ENCODE measurements around the gene MOCOS.

The MOCOS gene

DNA sequence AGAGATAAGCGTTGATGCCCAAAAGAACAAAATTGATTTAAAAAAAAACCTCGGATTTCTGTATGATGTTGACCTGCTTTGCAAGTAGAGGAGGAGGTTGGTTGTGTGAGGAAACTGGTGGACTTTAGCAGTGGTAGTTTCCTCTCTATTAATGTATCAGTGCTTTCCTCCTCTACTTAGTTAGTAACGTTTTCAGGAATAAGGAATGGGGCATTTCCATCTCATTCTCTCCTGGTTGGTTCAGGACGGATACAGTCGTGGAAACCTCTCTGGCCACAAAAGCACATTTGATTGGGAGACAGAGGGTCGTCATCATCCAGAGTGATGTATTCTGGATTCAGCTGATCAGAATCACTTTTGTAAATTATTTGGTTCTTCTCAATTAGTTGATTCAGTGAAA lies 111.7 kb downstream of the MOCOS start:
- in situ Hi-C loops (cut with HindIII; ENCODE audit: low sequenced_read_pairs), result no loop called here

DNA sequence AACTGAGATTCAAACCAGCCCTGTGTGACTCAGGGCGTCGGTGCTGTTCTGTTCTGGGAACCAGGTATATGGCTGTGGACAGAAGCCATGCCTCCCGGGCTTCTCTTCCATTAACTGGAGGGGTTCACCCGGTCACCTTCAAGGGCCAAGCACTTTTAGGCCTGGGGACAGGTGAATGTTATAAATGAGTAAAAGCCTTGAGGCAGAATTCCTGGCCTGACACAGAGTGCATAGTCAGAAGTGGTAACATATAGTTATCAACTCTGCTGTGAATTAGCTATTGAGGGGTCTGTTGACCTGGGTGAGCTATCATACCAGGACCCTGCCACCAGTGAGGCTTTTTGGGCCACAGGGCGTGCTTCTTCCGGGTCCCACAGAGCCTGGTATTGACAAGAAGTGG lies 112.9 kb downstream of the MOCOS start:
- in situ Hi-C loops (cut with HindIII; ENCODE audit: low sequenced_read_pairs), result no loop called here

DNA sequence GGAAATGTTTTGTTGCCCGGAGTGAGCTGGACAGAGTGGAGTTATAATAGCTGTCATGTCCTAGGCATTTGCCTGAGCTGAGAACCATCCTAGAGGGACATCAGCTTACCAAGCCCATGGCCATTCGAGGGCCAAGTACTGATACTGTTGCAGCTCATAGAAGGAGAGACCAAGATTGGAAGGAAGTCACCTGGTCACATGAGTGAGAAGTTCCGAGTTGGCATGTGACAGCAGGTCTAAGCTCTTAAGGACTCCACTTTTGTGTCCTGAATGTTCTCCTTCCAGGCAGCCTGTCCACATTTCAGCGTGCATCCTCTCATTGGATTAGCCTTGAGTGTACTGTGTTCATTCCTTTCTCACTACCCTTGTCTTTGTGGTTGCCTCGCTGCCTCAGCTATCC lies 114.6 kb downstream of the MOCOS start:
- in situ Hi-C loops (cut with HindIII; ENCODE audit: low sequenced_read_pairs), result no loop called here

DNA sequence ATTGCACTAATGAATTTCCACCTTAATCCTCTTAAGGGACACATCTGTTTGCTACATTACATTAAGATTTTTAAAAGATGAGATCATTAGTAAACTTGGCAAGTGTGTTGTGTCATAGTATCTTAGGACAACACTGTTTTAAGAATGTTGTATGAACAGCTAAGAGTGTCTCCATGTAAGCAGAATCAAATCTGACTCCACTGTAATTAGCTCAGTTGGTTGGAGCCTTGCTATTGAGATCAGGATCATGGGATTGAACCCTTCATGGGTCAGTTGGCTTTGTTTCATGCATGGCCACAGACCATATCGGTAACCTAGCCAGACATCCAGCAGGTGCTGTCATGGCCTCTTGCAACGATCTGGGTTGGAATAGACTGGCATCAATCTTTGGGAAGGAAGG lies 115.4 kb downstream of the MOCOS start:
- in situ Hi-C loops (cut with HindIII; ENCODE audit: low sequenced_read_pairs), result no loop called here

DNA sequence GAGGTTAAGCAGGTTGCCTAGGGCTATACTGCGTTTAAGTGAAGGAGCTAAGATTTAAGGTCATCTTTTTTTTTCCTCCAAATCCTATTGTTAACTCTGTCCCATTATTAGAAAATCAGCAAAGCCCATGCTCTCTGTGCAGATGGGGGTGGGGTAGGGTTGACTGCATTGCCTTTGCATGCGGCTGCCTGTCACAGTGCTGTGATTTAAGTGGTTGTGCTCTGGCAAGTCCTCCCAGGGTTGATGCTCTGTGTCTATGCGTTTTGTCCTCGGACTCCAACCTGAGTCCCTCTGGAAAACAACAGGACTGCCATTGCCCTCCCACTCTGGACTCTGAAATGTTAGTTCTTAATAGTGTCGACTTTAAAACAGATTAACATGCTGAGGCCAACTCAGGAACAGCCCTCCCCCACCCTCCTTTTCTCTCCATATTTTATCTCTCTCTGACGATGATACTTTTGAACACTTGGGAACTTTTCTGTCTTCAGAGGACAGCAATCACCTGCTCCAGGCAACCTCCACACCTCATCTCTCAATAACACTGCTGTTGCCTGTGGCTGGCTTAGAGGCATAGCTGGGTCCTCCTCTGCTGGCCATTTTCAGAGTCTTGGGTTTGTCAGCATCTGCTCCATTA lies 116.0 kb downstream of the MOCOS start:
- in situ Hi-C loops (cut with HindIII; ENCODE audit: low sequenced_read_pairs), result no loop called here

DNA sequence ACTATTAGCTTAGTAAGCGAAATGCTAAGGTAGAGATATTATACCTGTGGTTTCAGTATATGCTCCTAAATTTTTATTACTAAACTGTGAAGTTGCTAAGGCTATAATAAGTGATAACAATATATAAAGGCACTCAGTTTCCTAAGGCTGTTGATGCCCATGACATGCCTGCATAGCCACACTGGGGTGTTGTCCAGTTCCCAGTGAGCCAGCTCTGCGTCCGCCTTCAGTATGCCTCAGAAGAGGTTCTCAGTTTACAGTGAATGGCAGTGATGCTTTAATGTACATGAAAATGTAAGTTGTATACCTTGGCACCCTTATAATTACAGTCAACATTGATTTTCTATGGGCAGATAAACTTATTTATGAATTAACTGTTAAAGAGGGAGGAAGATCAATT lies 117.4 kb downstream of the MOCOS start:
- in situ Hi-C loops (cut with HindIII; ENCODE audit: low sequenced_read_pairs), result no loop called here

DNA sequence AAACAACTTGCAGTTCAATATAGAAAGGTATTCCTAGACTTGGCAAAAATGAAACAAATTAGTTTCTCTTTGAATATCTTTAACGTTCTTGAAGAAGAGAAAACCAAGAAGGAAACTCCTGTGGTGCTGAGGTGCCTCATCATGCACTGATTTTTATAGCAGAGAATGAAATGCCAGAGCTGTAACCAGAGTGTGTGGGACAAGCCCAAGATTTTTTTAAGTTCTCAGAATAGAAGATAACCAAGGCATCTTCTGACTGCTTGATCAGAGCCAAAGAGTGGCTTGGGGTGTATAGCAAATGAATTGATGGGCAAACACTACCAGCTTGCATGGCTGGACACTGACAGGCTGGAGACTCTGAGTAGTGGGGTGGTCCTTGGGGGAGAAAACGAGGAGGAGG lies 118.1 kb downstream of the MOCOS start:
- in situ Hi-C loops (cut with HindIII; ENCODE audit: low sequenced_read_pairs), result no loop called here

DNA sequence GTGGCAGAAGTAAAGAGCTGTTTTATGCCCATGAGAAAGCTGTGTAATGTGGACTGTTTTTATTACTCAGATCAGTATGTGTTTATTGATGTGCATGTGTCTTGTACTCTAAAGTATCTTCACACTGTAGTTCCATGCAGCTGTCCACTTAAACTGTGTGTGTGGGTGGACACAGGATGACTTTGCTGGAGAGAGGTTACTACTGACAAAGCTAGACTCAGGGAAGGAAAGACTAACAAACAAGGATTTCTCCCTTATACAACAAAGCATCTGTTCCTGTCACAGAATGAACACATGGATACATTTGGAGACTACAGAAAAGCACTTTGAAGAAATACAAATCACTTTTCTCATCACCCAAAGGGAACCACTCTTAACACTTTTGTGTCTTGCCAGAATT lies 120.2 kb downstream of the MOCOS start:
- in situ Hi-C loops (cut with HindIII; ENCODE audit: low sequenced_read_pairs), result no loop called here

DNA sequence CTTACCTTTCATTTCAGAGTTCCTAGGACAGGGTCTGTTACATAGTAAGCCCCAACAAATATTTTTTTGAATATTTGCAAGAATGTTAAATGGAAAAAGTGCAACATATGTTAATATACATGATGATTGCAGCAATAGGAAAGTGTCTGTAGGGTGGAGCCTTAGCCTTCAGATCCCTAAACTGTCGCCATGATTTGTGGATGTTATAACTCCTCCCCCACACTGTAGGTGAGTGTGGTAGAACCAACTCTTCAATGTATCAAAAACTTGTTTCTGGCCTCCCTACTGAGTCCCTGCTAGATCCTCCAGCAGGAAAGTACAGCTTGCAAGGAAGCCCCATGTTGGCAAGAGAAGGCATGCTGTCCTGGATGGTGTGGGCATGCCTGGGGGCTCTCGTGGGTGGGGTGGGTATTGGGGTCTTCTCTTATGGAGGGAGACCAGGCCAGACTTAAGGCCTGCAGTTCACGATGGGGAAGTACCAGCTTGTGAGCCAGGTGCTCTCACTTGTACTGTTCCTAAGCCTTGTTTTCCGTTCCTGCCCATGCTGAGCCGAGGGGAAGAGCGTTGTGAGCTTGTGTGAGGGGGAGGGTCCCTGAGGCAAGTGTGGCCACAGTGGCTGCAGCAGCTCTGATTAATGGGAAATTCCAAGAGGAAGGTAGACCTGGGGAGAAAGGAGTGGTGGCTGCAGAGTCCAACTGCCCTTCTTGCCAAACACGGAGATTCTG lies 121.6 kb downstream of the MOCOS start:
- in situ Hi-C loops (cut with HindIII; ENCODE audit: low sequenced_read_pairs), result no loop called here

DNA sequence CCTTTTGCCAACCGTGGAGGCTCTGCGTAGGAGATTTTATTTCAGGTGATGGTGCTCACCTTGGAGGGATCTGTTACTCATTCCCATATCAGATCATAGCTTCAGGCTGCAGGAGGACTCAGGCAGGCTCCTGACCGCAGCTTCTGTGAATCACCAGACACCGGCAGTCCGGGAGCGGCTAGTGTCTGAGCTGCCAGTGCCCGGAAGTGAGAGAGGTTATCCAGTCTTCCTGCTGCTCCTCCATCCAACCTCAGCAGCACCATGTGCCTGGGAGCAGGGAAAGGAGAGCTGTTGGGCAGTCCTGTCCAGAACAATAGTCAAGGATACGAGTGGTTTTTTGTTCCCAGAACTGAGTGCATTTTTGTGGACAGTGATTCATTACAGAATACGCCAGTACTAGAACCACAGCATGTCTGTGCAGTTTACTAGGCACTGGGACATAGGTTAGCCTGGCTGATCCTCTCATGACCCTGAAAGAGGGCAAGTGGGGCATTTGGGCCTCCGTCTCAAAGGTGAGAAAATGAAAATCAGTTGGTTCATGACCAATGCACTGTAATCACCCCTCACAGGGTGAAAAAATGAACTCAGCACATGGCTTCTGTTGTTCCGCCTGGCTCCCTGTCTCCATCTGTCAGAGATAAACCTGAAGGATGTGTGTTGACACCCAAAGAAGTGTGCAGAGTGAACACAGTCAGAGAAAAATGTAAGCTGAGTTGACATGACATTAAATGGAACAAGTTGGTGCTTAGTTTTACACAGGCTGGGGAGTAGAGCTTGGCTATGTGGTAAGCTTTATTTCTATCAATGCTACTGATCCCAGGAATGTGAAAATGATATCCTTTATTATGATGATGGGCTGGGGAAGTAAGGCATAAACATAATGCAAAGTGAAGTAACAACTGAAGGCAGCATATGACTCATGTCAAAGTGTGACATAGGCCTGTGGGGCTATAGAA lies 122.4 kb downstream of the MOCOS start:
- in situ Hi-C loops (cut with HindIII; ENCODE audit: low sequenced_read_pairs), result no loop called here

DNA sequence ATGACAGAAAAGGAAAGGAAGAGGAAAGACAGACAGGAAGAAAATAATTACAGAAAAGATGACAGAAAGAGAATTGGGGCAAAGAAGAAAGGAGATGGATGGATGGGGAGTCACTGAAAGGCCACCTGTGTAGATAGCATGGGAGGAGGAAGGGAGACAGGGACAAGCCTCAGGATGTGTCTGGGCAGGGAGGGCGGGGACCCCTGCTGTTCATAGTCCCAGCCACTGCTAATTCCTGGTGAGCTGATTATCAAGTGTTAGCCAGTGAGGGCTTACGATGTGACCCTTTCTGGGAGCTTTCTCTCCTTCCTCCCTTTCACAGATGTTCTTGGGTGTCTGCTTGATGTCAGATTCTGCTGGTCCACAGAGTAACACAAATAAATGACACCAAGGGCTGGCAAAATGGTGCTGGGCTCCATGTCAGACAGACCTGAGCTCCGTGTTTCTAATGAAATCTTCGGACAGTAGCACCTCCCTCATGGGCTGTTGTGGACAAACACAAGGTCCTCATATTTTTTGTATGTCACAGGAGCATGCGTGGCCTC lies 123.8 kb downstream of the MOCOS start:
- in situ Hi-C loops (cut with HindIII; ENCODE audit: low sequenced_read_pairs), result no loop called here

DNA sequence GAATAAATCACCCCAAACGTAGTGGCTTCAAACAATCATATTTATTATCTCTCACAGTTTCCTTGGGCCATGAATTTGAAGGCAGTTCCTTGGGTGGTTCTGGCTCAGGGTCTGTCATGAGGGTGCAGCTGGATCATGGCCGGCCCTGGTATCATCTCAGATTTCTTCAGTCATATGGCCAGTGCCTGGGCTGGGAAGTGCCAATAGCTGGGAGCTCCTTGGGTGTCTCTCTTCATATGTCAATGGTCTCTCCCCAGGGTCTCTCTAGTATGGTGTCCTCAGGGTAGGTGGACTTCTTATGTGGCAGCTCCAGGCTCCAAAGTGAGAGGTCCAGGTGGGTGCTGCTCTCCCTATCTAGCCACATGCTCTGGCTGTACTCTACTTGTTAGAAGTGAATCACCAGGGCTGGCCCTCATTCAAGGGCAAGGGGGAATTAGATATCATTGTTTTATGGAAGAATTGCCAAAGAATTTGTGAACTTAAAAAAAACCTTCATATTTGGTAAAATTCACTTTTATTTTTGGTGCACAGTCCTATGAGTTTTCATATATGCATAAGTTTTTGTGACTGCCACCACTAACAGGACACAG lies 125.6 kb downstream of the MOCOS start:
- in situ Hi-C loops (cut with HindIII; ENCODE audit: low sequenced_read_pairs), result no loop called here

DNA sequence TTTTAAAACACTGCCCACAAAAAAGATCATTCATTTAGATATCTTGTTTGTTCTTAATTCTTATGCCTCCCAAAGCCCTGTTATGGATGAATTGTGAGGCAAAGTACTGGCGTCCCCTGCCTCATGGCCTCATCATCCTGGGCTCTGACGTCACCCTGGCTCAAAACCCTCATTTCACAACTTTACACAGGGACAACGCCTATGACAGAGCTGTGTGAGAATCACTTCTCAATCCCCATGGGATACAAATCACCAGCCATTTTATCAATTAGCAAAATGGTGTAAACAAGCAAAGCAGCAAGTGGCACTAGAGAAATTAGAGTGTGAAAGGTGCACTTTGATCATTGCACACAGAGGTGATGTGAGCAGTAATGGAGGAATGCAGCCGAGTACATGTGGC lies 126.8 kb downstream of the MOCOS start:
- in situ Hi-C loops (cut with HindIII; ENCODE audit: low sequenced_read_pairs), result no loop called here

DNA sequence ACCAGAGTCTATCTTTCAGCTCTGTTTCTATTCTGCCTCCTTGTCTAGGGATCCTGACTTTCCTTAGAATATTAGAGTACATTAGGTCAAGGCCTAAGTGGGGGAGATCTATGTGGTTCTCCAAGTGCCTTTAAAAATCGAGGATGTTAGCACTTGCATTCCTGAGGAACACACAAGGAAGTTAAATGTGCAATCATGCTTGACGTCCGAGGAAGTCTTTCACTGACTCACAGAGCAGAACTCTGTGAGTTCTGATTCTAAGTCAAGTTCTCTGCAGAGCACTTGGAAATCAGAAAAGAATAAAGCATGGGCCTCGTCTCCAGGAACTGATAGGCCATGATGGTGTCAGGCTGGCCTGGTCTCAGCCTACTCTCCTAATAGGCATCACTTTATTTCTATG lies 127.5 kb downstream of the MOCOS start:
- in situ Hi-C loops (cut with HindIII; ENCODE audit: low sequenced_read_pairs), result no loop called here

DNA sequence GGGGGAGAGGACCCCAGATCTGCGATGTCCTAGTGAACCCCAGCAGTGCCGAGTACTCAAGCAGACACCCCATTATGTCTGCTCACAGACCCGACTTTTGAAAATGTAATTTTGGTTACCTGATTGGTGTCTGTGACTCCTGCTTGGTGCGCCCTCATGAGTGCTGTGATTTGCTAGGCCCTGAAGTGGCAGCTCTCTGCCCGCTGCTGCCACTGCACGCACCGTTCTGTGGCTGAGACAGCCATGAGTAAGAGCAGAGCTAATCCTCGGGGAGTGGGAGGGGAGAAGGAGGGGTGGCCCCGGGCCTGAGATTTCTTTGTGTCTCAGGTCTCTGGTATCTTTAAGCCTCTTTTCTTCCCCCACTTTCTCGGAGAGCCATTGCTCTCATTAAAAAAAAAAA lies 128.4 kb downstream of the MOCOS start:
- in situ Hi-C loops (cut with HindIII; ENCODE audit: low sequenced_read_pairs), result no loop called here

DNA sequence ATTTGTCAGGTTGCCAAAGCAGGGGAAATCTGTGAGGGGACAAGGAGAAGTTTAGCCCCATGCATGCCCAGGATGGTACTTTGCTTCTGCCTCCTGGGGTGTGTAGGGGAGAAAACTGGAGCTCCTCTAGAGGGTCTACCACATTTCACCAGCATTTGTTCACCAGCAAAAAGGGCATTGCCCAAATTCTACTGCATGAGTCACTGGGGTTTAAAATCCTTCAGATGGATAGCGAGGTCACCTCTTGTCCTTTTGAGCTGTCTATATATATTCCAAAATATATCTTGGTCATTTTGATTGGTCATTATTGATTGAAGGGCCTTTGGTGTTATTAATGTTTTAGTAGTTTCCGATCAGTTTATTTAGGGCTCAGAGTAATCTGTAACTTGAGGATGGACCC lies 128.9 kb downstream of the MOCOS start:
- in situ Hi-C loops (cut with HindIII; ENCODE audit: low sequenced_read_pairs), result no loop called here
